H1 (cell line): Measurements from ENCODE around the gene NFIC.
A peak's percentile ranks its signal among the peaks of the same experiment; 100 is the strongest.

Experiments used
- CTCF ChIP-seq, 3 experiments: IDR thresholded peaks; 1 replicate in 2 of 3; 2 replicates in 1 of 3; pipeline versions ENCODE4 v1.5.1 to v1.6.1; 2011; ENCODE audit warnings: low read length in 3 of 3, mild to moderate bottlenecking in 3 of 3, inconsistent platforms in 2 of 3, low read depth in 1 of 3, moderate library complexity in 1 of 3; ENCODE audit not compliant: insufficient read depth in 1 of 3; ENCODE audit errors: control extremely low read depth in 1 of 3
- EP300 ChIP-seq, 2 experiments: IDR thresholded peaks; 1 replicate in 1 of 2; 2 replicates in 1 of 2; pipeline ENCODE4 v1.6.1; 2011 to 2012; ENCODE audit warnings: low read depth in 2 of 2, low read length in 2 of 2, mild to moderate bottlenecking in 2 of 2, borderline replicate concordance in 1 of 2, inconsistent platforms in 1 of 2, moderate library complexity in 1 of 2
- EZH2 ChIP-seq: fragments of 200-600 bp; sonication (generic); IDR thresholded peaks from 2 replicates; pipeline ENCODE4 v1.7.1; 2012; ENCODE audit warnings: low read depth, mild to moderate bottlenecking, moderate library complexity, low read length, inconsistent platforms; ENCODE audit not compliant: severe bottlenecking
- NRF1 ChIP-seq: IDR thresholded peaks from 2 replicates; pipeline ENCODE4 v1.6.1; 2011; ENCODE audit warnings: mild to moderate bottlenecking, low read depth, low read length, improper control_type of control experiment
- POLR2A ChIP-seq, 2 experiments: IDR thresholded peaks; 1 replicate in 1 of 2; 2 replicates in 1 of 2; pipeline ENCODE4 v1.6.1; 2011; ENCODE audit warnings: low read depth in 2 of 2, low read length in 2 of 2, mild to moderate bottlenecking in 2 of 2; ENCODE audit errors: control extremely low read depth in 1 of 2
- RFX5 ChIP-seq: IDR thresholded peaks from 2 replicates; pipeline ENCODE4 v1.6.1; 2011; ENCODE audit warnings: low read depth, low read length, improper control_type of control experiment, borderline replicate concordance
- SIN3A ChIP-seq, 2 experiments: IDR thresholded peaks in 1 of 2; conservative IDR thresholded peaks in 1 of 2; 2 replicates each; pipeline ENCODE4 v1.6.1; 2011 to 2012; ENCODE audit warnings: low read length in 2 of 2, improper control_type of control experiment in 1 of 2, low read depth in 1 of 2, mild to moderate bottlenecking in 1 of 2
- ZNF274 ChIP-seq: IDR thresholded peaks from 2 replicates; pipeline ENCODE4 v1.7.0; 2012; ENCODE audit warnings: low read length, borderline replicate concordance; ENCODE audit errors: extremely low read depth

- TF ChIP-seq POLR2A (IDR thresholded peaks at IDR 0.05; ENCODE audit: control extremely low read depth in 1 of 2, low read depth in 2 of 2, low read length in 2 of 2) (no peak), ZNF274 (no peak), RFX5 (no peak), EZH2 (peak; percentile 10), NRF1 (no peak), CTCF (IDR thresholded peaks at IDR 0.05; ENCODE audit: control extremely low read depth in 1 of 3, insufficient read depth in 1 of 3, low read depth in 1 of 3, low read length in 3 of 3) (no peak), SIN3A (conservative IDR thresholded peaks at IDR 0.05 in 1 of 2, IDR thresholded peaks at IDR 0.05 in 1 of 2; ENCODE audit: low read depth in 1 of 2, low read length in 2 of 2) (no peak), EP300 (IDR thresholded peaks at IDR 0.05; ENCODE audit: borderline replicate concordance in 1 of 2, low read depth in 2 of 2, low read length in 2 of 2) (no peak)
Measured at GRCh38 chr19:3370728-3371591, 4.6 kb downstream of the NFIC start.
